IMR-90 (cell line): ENCODE measurements around the gene LARGE2. TPM values are rescaled to one million over a fixed set of nuclear protein-coding genes. Genes with fewer than 3 reads are reported as not detected.

ENCODE experiments used
- ATAC-seq: fragments of 200-7000 bp; cut with Tn5 transposase; 2 replicates; pipeline ENCODE4 v1.9.1; 2020; ENCODE audit warnings: low read depth, mild to moderate bottlenecking, moderate library complexity
- BruUV-seq: library from RNA; stranded (reverse); fragments of 400-500 nt; replicated peaks from 2 replicates; lab custom pipeline; 2021; lab: Mats Ljungman, UMichigan
- CTCF ChIA-PET: fragments of 300-600 bp; formaldehyde crosslinking; extraction: SDS; loops from one replicate; lab custom pipeline; 2021; ENCODE audit warnings: antibody characterized with exemption; lab: Yijun Ruan, JAX
- POLR2A ChIA-PET: fragments of 300-600 bp; sonication (Branson Sonifier 250); formaldehyde crosslinking; loops from one replicate; lab custom pipeline; 2022; ENCODE audit warnings: antibody characterized with exemption; ENCODE audit not compliant: unreplicated experiment; lab: Charles Lee
- DNase-seq: peaks from one replicate; pipeline ENCODE4 v3.0.0; 2013
- H2AFZ ChIP-seq: replicated peaks from 2 replicates; pipeline ENCODE3; 2013; ENCODE audit warnings: low read length, mild to moderate bottlenecking; ENCODE audit not compliant: poor library complexity
- H2AK5ac ChIP-seq: 2 replicates; pipeline ENCODE4 v1.6.1; 2013; ENCODE audit warnings: low read depth, low read length, inconsistent platforms
- H2AK9ac ChIP-seq: replicated peaks from 2 replicates; pipeline ENCODE3; 2013; ENCODE audit warnings: mild to moderate bottlenecking, low read depth, low read length, moderate library complexity; ENCODE audit not compliant: poor library complexity
- H2BK120ac ChIP-seq: 2 replicates; pipeline ENCODE4 v1.6.1; 2013; ENCODE audit warnings: low read depth, low read length, inconsistent platforms
- H2BK15ac ChIP-seq: 3 replicates; pipeline ENCODE4 v1.6.1; 2013; ENCODE audit warnings: low read depth, low read length, inconsistent platforms
- H2BK20ac ChIP-seq: 2 replicates; pipeline ENCODE4 v1.6.1; 2013; ENCODE audit warnings: low read depth, mild to moderate bottlenecking, inconsistent platforms, low read length, moderate library complexity
- H2BK5ac ChIP-seq: 2 replicates; pipeline ENCODE4 v1.6.1; 2013; ENCODE audit warnings: mild to moderate bottlenecking, low read depth, low read length, inconsistent platforms; ENCODE audit not compliant: poor library complexity, severe bottlenecking
- H3K14ac ChIP-seq: replicated peaks from 2 replicates; pipeline ENCODE4 v1.6.1; 2013; ENCODE audit warnings: low read depth, low read length, inconsistent platforms
- H3K18ac ChIP-seq: 2 replicates; pipeline ENCODE4 v1.6.1; 2013; ENCODE audit warnings: low read depth, low read length, control low read depth
- H3K23ac ChIP-seq: 2 replicates; pipeline ENCODE4 v1.6.1; 2013; ENCODE audit warnings: low read depth, low read length, inconsistent platforms
- H3K27ac ChIP-seq: 2 replicates; pipeline ENCODE4 v1.5.1; 2013; ENCODE audit warnings: mild to moderate bottlenecking, control low read depth, low read length; ENCODE audit not compliant: insufficient read depth
- H3K27me3 ChIP-seq: 2 replicates; pipeline ENCODE4 v1.6.1; 2013; ENCODE audit warnings: low read length; ENCODE audit not compliant: control insufficient read depth, insufficient read depth
- H3K36me3 ChIP-seq: 2 replicates; pipeline ENCODE4 v1.6.1; 2013; ENCODE audit warnings: low read length, mixed read lengths; ENCODE audit not compliant: control insufficient read depth, insufficient read depth
- H3K4ac ChIP-seq: 2 replicates; pipeline ENCODE4 v1.6.1; 2013; ENCODE audit warnings: low read depth, low read length, inconsistent platforms
- H3K4me1 ChIP-seq: 2 replicates; pipeline ENCODE4 v1.6.1; 2013; ENCODE audit warnings: low read length, mixed read lengths; ENCODE audit not compliant: control insufficient read depth, insufficient read depth
- H3K4me2 ChIP-seq: 2 replicates; pipeline ENCODE4 v1.6.1; 2013; ENCODE audit warnings: low read depth, mild to moderate bottlenecking, control low read depth, low read length, moderate library complexity
- H3K4me3 ChIP-seq: 2 replicates; pipeline ENCODE4 v1.5.1; 2013; ENCODE audit warnings: low read depth, mild to moderate bottlenecking, control low read depth, low read length, moderate library complexity; ENCODE audit not compliant: insufficient read depth
- H3K56ac ChIP-seq: 2 replicates; pipeline ENCODE4 v1.6.1; 2013; ENCODE audit warnings: low read length, inconsistent platforms; ENCODE audit not compliant: insufficient read depth; ENCODE audit errors: extremely low read depth
- H3K79me1 ChIP-seq, 2 experiments: 2 replicates each; pipeline ENCODE4 v1.6.1; 2013; ENCODE audit warnings: low read length in 2 of 2, inconsistent platforms in 1 of 2, low read depth in 1 of 2
- H3K9ac ChIP-seq: 2 replicates; pipeline ENCODE4 v1.6.1; 2013; ENCODE audit warnings: low read depth, low read length, control low read depth
- H3K9me1 ChIP-seq: 2 replicates; pipeline ENCODE4 v1.6.1; 2013; ENCODE audit warnings: low read length, inconsistent platforms; ENCODE audit not compliant: insufficient read depth
- H3K9me3 ChIP-seq: 2 replicates; pipeline ENCODE4 v1.6.1; 2013; ENCODE audit warnings: low read length; ENCODE audit not compliant: control insufficient read depth, insufficient read depth
- H4K20me1 ChIP-seq: 2 replicates; pipeline ENCODE4 v1.6.1; 2013; ENCODE audit warnings: low read length, inconsistent platforms; ENCODE audit not compliant: insufficient read depth
- H4K5ac ChIP-seq: 2 replicates; pipeline ENCODE4 v1.6.1; 2013; ENCODE audit warnings: mild to moderate bottlenecking, low read depth, low read length, control low read depth
- H4K8ac ChIP-seq, 2 experiments: 2 replicates each; pipeline ENCODE4 v1.6.1; 2013; ENCODE audit warnings: low read depth in 2 of 2, low read length in 2 of 2, control low read depth in 1 of 2, inconsistent platforms in 1 of 2
- H4K91ac ChIP-seq: 2 replicates; pipeline ENCODE4 v1.6.1; 2013; ENCODE audit warnings: low read depth, low read length, inconsistent platforms; ENCODE audit not compliant: insufficient read depth
- CTCF ChIP-seq: conservative IDR thresholded peaks from 2 replicates; pipeline ENCODE4 v1.5.1; 2012; ENCODE audit warnings: mild to moderate bottlenecking, low read depth, low read length, improper control_type of control experiment
- MAZ ChIP-seq: IDR thresholded peaks from 2 replicates; pipeline ENCODE4 v1.6.1; 2012; ENCODE audit warnings: low read depth, mild to moderate bottlenecking, low read length, improper control_type of control experiment, moderate library complexity, borderline replicate concordance
- WGBS, 2 experiments: methylation state at CpG; one replicate each; pipeline versions ENCODE4 v1.1.5 to v1.1.7; 2013; ENCODE audit warnings: missing lambda C conversion rate in 2 of 2; ENCODE audit not compliant: insufficient read length in 1 of 2; ENCODE audit errors: extremely low coverage in 2 of 2; 5-methylcytosine and 5-hydroxymethylcytosine counted together
- dilution Hi-C: fragments of 300-500 bp; cut with HindIII; formaldehyde crosslinking; loops from one replicate; pipeline ENCODE4 v1.14.3; 2018; ENCODE audit warnings: low sequenced_read_pairs; ENCODE audit not compliant: unreplicated experiment
- in situ Hi-C: fragments of 300-500 bp; cut with MboI; formaldehyde crosslinking; loops from 3 replicates; pipeline ENCODE4 v1.14.3; 2019; ENCODE audit warnings: low sequenced_read_pairs, inconsistent platforms, mixed read lengths
- intact Hi-C: fragments of 100-400 bp; cut with micrococcal nuclease; formaldehyde crosslinking; loops from 2 replicates; pipeline ENCODE4 v1.10.0; 2022
- polyA plus RNA-seq, 3 experiments: library from polyadenylated mRNA; depleted of rRNA; stranded (reverse); fragments of >200 nt; gene quantifications; 2 replicates each; pipeline ENCODE4 v1.2.3, GENCODE V29; 2012; ENCODE audit warnings: low replicate concordance in 1 of 3
- total RNA-seq: library from RNA; depleted of rRNA; stranded (reverse); fragments of >200 nt; gene quantifications from 2 replicates; pipeline ENCODE4 v1.2.3, GENCODE V29; 2012

The LARGE2 gene
- total and polyA plus RNA-seq, 2 of the 4 experiments (the other 2 are of a cell fraction): 0.03 TPM; not detected in 1

- H3K27me3 ChIP-seq: no peaks in the 10 kb centered on the region
- H3K56ac ChIP-seq: no peak overlapping the region
- no peak overlapping the region for H2AFZ ChIP-seq
- no peak overlapping the region for H3K14ac ChIP-seq
- ATAC-seq (no peak), DNase-seq (no peak)
- no peak overlapping the region for H3K9ac ChIP-seq
- H2BK15ac ChIP-seq: no peak overlapping the region
- no peaks in the 10 kb centered on the region for H3K9me1 ChIP-seq
- no peak overlapping the region for H3K4me3 ChIP-seq
- no peak overlapping the region for H3K18ac ChIP-seq
- H2BK20ac ChIP-seq: no peak overlapping the region
- no peak overlapping the region for H2AK9ac ChIP-seq
- no peak for TF ChIP-seq MAZ
- TF ChIP-seq CTCF: no peak
- BruUV-seq: no TSS peak
- 87% methylated on average over 3 of the region's 21 CpGs; no CpG with 5 or more reads in 1 of the 2 experiments for WGBS, 2 experiments
- dilution Hi-C loops: no loop called here
- intact Hi-C loops: no loop called here
- no peak overlapping the region for H3K27ac ChIP-seq
- in situ Hi-C loops: no loop called here
- H2BK120ac ChIP-seq: no peak overlapping the region
- no peak overlapping the region for H4K5ac ChIP-seq
- no peak overlapping the region for H2BK5ac ChIP-seq
- no peaks in the 10 kb centered on the region; the same call in 1 of the 2 replicates for H3K4me1 ChIP-seq
- POLR2A ChIA-PET: no interaction called here
- H4K20me1 ChIP-seq: peaks cover 7% of the 10 kb centered on the region; the same call in 1 of the 2 replicates
- H3K23ac ChIP-seq: no peak overlapping the region
- peaks cover 52% of the 10 kb centered on the region for H3K36me3 ChIP-seq
- CTCF ChIA-PET: no interaction called here
- no peak overlapping the region for H3K4ac ChIP-seq
- H2AK5ac ChIP-seq: no peak overlapping the region
- H4K91ac ChIP-seq: no peak overlapping the region
- no peaks in the 10 kb centered on the region for H3K79me1 ChIP-seq
- H3K9me3 ChIP-seq: no peaks in the 10 kb centered on the region
- H3K4me2 ChIP-seq: no peak overlapping the region
- no peak overlapping the region for H4K8ac ChIP-seq
Observed at GRCh38 chr11:45933846-45934579, 11.6 kb downstream of the LARGE2 start.
